ENCODE data around the gene SHISA6.
"Not testable (repeated sequence)": the region's sequence is repeated elsewhere in the genome, so short reads cannot be mapped to it uniquely, and the experiment has no call there.

The SHISA6 gene

GRCh38 chr17:11267999-11268575, 27.1 kb downstream of the SHISA6 start:
- no peak for DNase-seq (ENCODE audit: low read depth)

DNA sequence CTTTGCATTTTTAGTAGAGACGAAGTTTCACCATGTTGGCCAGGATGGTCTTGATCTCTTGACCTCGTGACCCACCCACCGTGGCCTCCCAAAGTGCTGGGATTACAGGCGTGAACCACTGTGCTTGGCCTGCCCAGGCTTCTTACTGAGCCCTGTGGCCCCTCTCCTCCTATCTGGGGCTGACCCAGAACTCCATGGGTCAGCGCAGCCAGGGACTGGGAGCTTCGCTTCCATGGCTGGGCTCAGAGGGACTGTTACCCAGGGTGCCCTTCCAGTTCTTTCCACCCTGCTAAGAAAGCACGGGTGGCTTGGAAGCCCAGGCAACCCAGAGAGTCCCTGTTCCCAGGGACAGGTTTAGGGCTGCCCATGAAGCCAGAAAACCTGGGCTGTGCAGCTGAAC, 28.2 kb downstream of the SHISA6 start:
- DNase-seq (ENCODE audit: low read depth) = no peak

- DNase-seq (ENCODE audit: low read depth) = no peak
Measured at GRCh38 chr17:11272191-11272590, 31.2 kb downstream of the SHISA6 start.

DNA sequence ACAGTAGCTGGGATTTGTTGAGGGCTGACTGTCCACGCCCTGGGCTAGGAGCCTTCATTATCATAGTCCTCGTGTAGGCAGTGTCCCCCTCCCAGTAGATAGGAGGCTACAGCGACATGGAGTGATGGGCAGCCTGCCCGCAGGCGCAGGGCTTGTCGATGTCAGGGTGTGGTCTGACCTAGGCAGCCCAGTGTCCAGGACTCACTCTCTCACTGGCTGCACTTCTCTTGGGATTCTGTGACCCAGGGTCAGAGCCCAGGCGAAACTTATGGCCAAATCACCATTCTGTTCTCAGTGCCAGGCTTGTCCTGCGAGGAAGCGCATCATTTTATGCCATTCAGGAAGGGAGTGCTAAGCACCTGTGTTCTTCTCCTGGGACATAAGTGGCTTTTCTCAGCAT, 32.6 kb downstream of the SHISA6 start:
- no peak for DNase-seq (ENCODE audit: low read depth)

DNA sequence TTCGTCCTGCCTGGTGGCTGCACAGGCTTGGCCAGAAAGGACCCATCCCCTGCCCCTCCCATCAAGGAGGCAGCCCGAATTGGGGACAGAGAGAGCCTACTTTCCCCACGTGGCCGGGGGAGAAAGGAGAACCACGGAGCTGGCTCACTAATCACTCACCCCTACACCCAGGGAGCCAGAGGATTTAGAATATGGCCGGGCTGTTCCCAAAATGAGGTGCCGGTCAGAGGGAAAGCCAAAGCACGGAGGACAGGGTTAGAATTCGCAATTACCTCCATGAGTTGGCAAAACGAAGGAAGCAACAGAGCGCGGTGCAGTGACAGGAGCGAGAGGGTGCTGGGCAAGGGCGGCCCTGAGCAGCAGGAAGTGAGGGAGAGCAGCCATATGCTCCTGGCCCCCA, 33.1 kb downstream of the SHISA6 start:
- DNase-seq (ENCODE audit: low read depth) = no peak

DNA sequence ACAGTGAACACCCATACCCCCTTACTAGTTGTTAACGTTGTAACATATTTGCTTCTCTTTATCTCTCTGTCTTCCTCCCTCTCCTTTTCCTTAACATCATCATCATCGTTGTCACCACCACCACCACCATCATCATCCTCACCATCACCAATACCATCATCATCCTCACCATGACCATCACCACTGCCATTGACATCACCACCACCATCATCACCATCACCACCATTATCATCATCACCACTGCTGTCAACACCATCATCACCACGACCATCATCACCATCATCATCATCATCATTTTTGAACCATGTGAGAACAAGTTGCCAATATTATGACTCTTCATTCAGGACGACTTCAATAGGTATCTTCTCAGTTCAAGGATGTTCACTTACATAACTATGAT, 35.5 kb downstream of the SHISA6 start:
- no peak for DNase-seq (ENCODE audit: low read depth)

DNA sequence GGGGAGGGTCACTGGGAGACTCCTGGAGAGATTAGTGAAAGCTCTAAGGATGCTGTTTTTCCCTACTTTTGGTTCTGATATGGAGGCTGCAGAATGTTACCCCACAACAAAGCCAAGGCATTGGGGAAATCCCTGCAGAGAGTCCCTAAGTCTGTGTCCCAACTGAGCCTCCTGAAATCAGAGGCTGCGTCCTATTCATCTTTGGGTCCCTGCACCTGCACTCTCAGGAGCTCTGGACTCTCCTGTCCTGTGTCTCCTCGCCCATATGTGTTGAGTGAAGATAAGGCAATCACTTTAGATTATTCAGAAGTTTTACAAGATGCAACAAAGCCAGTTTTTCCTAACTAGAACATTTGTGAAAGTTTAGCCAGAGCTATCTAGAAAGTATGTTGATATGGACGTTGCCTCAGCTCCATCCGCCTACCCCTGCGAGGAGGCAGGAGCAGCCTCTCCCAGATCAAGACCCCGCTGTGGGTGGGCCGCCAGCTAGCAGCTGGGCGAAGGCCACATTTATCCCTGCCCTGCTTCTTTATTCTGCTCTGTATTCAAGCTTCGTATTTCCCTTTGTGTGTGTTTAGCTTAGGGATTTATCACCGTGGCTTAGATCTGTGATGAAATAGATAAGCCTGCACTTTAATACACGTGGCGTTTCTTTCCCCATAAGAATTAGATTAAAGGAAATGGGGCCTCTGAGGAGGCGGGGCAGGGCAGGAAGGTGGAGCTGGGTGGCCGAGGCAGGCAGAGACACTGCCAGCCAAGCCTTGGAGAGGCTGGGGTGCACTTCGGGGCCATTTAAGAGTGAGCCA, 37.4 kb downstream of the SHISA6 start:
- DNase-seq (ENCODE audit: low read depth) = no peak

DNA sequence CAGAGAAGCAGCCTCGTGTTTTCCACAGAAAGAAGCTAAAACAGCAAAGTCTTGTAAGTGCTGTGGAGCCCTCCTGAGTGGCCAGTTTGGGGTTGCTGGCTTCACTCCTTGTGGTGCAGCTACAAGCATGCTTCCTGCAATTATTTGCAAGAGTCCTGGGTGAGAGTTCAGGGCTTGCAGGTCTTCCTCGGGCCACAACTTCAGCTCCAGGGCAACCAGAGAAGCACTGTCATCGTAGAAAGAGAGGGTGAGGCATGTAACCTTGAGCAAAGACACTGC, 37.9 kb downstream of the SHISA6 start:
- DNase-seq (ENCODE audit: low read depth) = no peak

GRCh38 chr17:11279776-11280344, 38.8 kb downstream of the SHISA6 start:
- DNase-seq (ENCODE audit: low read depth) = no peak

GRCh38 chr17:11282586-11282985, 41.6 kb downstream of the SHISA6 start:
- no peak for DNase-seq (ENCODE audit: low read depth)

- DNase-seq (ENCODE audit: low read depth) = no peak
Measured at GRCh38 chr17:11284811-11285210, 43.8 kb downstream of the SHISA6 start.

DNA sequence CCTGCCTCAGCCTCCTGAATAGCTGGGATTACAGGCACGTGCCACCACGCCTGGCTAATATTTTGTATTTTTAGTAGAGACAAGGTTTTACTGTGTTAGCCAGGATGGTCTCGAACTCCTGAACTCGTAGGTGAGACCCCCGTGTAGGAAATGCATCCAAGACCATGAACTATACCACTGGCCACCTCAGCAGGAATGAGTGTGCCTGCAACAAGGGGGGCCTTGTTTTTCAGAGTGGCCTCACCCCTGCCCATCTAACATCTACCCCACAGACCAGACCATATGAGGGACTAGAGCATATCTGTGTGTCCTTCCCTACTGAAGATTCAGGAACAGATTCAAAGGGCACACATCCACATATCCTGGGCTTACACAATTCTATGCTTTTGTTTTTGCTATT, 44.9 kb downstream of the SHISA6 start:
- no peak for DNase-seq (ENCODE audit: low read depth)

- DNase-seq (ENCODE audit: low read depth) = no peak
Measured at GRCh38 chr17:11287791-11288190, 46.8 kb downstream of the SHISA6 start.

- no peak for DNase-seq (ENCODE audit: low read depth)
Measured at GRCh38 chr17:11290814-11291213, 49.8 kb downstream of the SHISA6 start.

DNA sequence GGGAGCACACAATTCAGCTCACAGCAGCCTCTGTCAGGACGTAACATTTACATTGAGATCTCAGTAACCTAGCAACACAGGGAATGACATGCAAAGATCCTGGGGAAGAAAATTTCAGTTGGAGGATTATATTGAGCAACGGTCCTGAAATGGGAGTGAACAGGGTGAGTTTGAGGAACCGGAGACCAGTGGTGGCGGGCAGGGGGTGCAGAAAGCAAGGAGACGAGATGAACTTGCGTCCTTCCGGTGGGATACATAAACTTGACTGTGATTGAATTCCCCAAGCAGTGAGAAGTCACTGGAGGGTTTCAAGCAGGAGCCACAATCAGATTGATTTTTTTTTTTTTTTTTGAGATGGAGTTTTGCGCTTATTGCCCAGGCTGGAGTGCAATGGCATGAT, 51.5 kb downstream of the SHISA6 start:
- DNase-seq (ENCODE audit: low read depth) = no peak

GRCh38 chr17:11293480-11293879, 52.5 kb downstream of the SHISA6 start:
- DNase-seq (ENCODE audit: low read depth) = no peak

DNA sequence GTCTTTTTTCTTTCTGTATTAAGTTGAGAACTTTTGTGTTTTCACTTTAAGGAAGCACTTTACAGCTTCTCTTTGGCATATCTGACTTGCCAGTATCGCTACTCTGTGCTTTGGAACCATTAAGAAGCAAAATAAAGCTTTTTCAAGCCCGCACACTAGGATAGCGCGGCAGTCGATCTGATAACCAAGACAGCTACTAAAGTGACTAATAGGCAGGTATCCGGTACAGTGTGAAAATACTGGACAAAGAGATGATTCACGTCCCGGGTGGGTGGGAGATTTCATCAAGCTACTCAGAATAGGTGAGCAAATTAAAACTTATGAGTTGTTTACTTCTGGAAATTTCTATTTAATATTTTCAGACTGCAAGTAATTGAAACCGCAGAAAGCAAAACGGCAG, 53.8 kb downstream of the SHISA6 start:
- DNase-seq (ENCODE audit: low read depth) = no peak

DNA sequence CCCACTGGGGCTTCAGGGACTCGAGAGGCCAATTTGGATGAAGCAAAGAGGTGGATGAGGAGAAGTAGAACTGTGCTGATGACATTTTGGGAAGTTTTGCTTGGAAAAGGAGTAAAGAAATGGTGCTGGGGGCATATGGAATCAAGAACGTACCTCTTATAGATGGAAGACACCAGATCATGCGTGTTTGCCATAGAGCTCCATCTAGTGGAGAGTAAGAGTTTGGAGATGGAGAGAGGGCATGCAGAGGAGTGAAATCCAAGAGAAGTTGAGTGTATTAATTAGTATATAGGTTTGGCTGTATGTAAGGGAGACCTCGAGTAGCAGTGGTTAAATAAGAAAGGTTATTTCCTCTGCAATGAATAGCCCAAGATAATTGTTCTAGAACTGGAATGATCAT, 56.0 kb downstream of the SHISA6 start:
- DNase-seq (ENCODE audit: low read depth) = no peak

GRCh38 chr17:11298401-11298800, 57.4 kb downstream of the SHISA6 start:
- no peak for DNase-seq (ENCODE audit: low read depth)

DNA sequence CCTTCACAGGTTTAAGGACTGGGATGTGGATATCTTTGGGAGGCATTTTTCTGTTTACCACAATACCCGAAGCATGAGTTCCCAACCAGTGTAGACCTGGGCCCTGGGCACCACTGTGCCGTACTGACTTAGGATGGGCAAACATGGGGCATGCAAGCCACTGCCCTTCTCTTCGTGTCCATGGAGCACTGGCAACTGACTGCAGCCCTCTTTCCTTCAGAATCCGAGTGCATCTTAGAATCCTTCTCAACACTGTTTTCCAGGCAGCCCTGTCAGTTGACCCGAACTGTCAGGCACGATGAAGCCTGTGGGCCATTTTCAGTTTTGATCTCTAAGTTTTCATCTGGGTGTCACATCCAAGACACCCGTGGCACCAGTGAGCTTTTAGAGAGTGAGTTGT, 59.2 kb downstream of the SHISA6 start:
- DNase-seq (ENCODE audit: low read depth) = no peak

- DNase-seq (ENCODE audit: low read depth) = no peak
Measured at GRCh38 chr17:11300738-11301137, 59.7 kb downstream of the SHISA6 start.

DNA sequence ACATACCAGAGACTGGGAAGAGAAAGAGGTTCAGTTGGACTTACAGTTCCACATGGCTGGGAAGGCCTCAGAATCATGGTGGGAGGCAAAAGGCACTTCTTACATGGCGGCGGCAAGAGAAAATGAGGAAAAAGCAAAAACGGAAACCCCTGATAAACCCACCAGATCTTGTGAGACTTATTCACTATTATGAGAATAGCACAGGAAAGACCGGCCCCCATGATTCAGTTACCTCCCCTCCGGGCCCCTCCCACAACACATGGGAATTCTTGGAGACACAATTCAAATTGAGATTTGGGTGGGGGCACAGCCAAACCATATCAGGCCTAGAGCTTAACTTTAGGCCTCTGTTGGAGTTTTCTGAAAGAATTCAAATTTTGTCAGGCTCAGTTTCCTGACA, 60.9 kb downstream of the SHISA6 start:
- not testable (repeated sequence) for DNase-seq (ENCODE audit: low read depth)

- DNase-seq (ENCODE audit: low read depth) = no peak
Measured at GRCh38 chr17:11302401-11303186, 61.6 kb downstream of the SHISA6 start.
